ENCODE data around the gene MRPL32. TPM values are rescaled to one million over a fixed set of nuclear protein-coding genes. Genes with fewer than 3 reads are reported as not detected.

MRPL32 gene
- total RNA-seq, 1 experiment from 2014 or later = 52.8 TPM

DNA sequence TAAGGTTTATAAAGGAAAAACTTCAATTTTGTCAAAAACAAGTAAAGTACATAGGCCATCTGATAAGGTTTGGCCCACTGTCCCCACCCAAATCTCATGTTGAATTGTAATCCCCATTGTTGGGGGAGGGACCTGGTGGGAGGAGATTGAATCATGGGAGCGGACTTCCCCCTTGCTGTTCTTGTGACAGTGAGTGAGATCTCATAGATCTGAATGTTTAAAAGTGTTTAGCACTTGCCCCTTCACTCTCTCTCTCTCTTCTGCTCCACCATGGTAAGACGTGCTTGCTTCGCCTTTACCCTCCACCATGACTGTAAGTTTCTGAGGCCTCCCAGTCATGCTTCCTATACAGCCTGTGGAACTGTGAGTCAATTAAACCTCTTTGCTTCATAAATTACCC lies 18.2 kb downstream of the MRPL32 start:
- BruUV-seq (replicated peaks) = no TSS peak
- H3K4me1 ChIP-seq (ENCODE audit: control insufficient read depth, insufficient read depth, low read length) = no peaks in the 10 kb centered on the region
- no peak for DNase-seq (ENCODE audit: low read depth, low spot score)
- H3K36me3 ChIP-seq (ENCODE audit: control insufficient read depth, insufficient read depth, low read length) = no peaks in the 10 kb centered on the region
- ATAC-seq = no peak
- H3K27ac ChIP-seq (ENCODE audit: low read length) = no peak overlapping the region
- no peak for TF ChIP-seq CTCF (IDR thresholded peaks at IDR 0.05)
- no peak for TF ChIP-seq TCF7L2 (IDR thresholded peaks at IDR 0.05; ENCODE audit: low read depth, low read length)
- TF ChIP-seq POLR2AphosphoS5 (IDR thresholded peaks at IDR 0.05; ENCODE audit: low read depth, low read length) = no peak
- no peaks in the 10 kb centered on the region for H3K9me3 ChIP-seq (ENCODE audit: control insufficient read depth, insufficient read depth, low read depth, low read length)
- H3K27me3 ChIP-seq (ENCODE audit: control insufficient read depth, insufficient read depth, low read length) = no peaks in the 10 kb centered on the region; the same call in 1 of the 2 replicates
- intact Hi-C loops (cut with micrococcal nuclease; ENCODE audit: unreplicated experiment) = no loop called here
- ChIA-PET POLR2A (no interaction called here), CTCF (no interaction called here)
- in situ Hi-C loops (cut with HindIII; ENCODE audit: low pct_unique_long_range_greater_than_20kb, low sequenced_read_pairs) = no loop called here
- no peak overlapping the region for H3K4me3 ChIP-seq (ENCODE audit: low read depth in 2 of 2, low read length in 2 of 2)

- intact Hi-C loops (cut with micrococcal nuclease; ENCODE audit: unreplicated experiment) (no loop called here), in situ Hi-C loops (cut with HindIII; ENCODE audit: low pct_unique_long_range_greater_than_20kb, low sequenced_read_pairs) (no loop called here)
- H3K9me3 ChIP-seq (ENCODE audit: control insufficient read depth, insufficient read depth, low read depth, low read length) = peaks cover 3% of the 10 kb centered on the region; the same call in 1 of the 2 replicates
- no peak overlapping the region for H3K4me3 ChIP-seq (ENCODE audit: low read depth in 2 of 2, low read length in 2 of 2)
- no peaks in the 10 kb centered on the region for H3K27me3 ChIP-seq (ENCODE audit: control insufficient read depth, insufficient read depth, low read length)
- ChIA-PET POLR2A (no interaction called here), CTCF (no interaction called here)
- H3K27ac ChIP-seq (ENCODE audit: low read length) = no peak overlapping the region
- no peak for ATAC-seq
- no peaks in the 10 kb centered on the region for H3K36me3 ChIP-seq (ENCODE audit: control insufficient read depth, insufficient read depth, low read length)
- no TSS peak for BruUV-seq (replicated peaks)
- no peak for TF ChIP-seq REST (IDR thresholded peaks at IDR 0.05; ENCODE audit: insufficient read depth in 1 of 2, low read depth in 2 of 2, low read length in 1 of 2)
- no peak for TF ChIP-seq TCF7L2 (IDR thresholded peaks at IDR 0.05; ENCODE audit: low read depth, low read length)
- no peak for TF ChIP-seq CTCF (IDR thresholded peaks at IDR 0.05)
- no peak for TF ChIP-seq SIN3A (IDR thresholded peaks at IDR 0.05; ENCODE audit: borderline replicate concordance, insufficient read depth, low read depth, low read length)
- TF ChIP-seq POLR2AphosphoS5 (IDR thresholded peaks at IDR 0.05; ENCODE audit: low read depth, low read length) = no peak
- DNase-seq (ENCODE audit: low read depth, low spot score) = no peak
- H3K4me1 ChIP-seq (ENCODE audit: control insufficient read depth, insufficient read depth, low read length) = no peaks in the 10 kb centered on the region
These were observed 20.2 kb downstream of the MRPL32 start for GRCh38 chr7:42952328-42952727.
